LNCAP (cell line): ENCODE measurements around the gene MTF2.

Experiments
- CTCF ChIP-seq: fragments of 450-650 bp; IDR thresholded peaks from 2 replicates; pipeline ENCODE4 v1.5.1; 2017; ENCODE audit warnings: mild to moderate bottlenecking

MTF2 gene

GRCh38 chr1:93076268-93076667 is 2.8 kb upstream of the MTF2 start:
- no peak for TF ChIP-seq CTCF

GRCh38 chr1:93078203-93078602 is 880 bp upstream of the MTF2 start:
- TF ChIP-seq CTCF: no peak

GRCh38 chr1:93078638-93078985 is 471 bp upstream of the MTF2 start:
- TF ChIP-seq CTCF: no peak

- no peak for TF ChIP-seq CTCF
Measured at GRCh38 chr1:93079685-93080141, 630 bp downstream of the MTF2 start.

- TF ChIP-seq CTCF: peak; percentile 72
Measured at GRCh38 chr1:93080179-93080823, 1.2 kb downstream of the MTF2 start.

GRCh38 chr1:93081716-93082115 is 2.6 kb downstream of the MTF2 start:
- no peak for TF ChIP-seq CTCF

GRCh38 chr1:93082313-93082712 is 3.2 kb downstream of the MTF2 start:
- no peak for TF ChIP-seq CTCF

- no peak for TF ChIP-seq CTCF
Measured at GRCh38 chr1:93083979-93084378, 4.9 kb downstream of the MTF2 start.
